GM18520 (cell line): Measurements from ENCODE around the gene PSMB4.
"Not testable (repeated sequence)": the region's sequence is repeated elsewhere in the genome, so short reads cannot be mapped to it uniquely, and the experiment has no call there.

Source experiments
- ATAC-seq: cut with Tn5 transposase; IDR thresholded peaks from one replicate; pipeline ENCODE4 v1.9.1; 2021; ENCODE audit not compliant: unreplicated experiment

The PSMB4 gene

DNA sequence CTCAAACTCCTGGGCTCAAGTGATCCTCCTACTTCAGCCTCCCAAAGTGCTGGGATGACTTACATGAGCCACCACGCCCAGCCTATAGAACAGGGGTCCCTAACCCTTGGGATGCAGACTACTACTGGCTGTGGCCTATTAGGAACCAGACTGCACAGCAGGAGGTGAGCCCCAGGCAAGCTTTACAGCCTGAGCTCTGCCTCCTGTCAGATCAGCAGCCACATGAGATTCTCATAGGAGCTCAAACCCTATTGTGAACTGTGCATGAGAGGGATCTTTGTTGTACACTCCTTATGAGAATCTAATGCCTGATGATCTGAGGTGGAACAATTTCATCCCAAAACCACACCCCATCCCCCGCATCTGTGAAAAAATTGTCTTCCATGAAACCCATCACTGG lies 13.4 kb upstream of the PSMB4 start:
- ATAC-seq: no peak

DNA sequence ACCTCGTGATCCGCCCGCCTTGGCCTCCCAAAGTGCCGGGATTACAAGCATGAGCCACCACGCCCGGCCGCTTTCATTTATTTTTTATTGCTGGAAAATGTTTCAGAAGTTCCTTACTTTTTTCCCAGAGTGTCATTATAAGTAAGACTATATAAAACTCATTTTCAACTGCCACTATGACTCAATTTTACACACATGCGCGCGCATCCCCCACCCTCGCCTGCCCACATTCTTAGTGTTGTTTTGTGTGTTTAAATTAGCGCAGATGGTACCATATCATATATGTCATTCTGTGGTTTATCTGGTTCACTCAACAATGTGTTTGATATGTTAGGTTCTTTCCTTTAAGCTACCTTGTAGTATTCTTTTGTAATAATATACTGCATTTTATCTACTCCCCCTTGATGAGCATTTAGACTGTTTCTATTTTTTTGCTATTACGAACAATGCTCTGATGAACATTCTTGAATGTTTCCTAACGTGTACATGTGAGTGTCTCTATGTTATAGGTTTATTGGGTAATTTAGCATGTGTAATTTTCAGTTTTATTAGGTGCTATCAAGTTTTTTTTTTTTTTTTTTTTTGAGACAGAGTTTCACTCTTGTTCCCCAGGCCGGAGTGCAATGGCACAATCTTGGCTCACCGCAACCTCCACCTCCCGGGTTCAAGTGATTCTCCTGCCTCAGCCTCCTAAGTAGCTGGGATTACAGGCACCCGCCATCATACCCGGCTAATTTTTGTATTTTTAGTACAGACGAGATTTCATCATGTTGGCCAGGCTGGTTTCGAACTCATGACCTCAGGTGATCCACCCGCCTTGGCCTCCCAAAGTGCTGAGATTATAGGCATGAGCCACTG lies 8.9 kb upstream of the PSMB4 start:
- ATAC-seq: not testable (repeated sequence)

DNA sequence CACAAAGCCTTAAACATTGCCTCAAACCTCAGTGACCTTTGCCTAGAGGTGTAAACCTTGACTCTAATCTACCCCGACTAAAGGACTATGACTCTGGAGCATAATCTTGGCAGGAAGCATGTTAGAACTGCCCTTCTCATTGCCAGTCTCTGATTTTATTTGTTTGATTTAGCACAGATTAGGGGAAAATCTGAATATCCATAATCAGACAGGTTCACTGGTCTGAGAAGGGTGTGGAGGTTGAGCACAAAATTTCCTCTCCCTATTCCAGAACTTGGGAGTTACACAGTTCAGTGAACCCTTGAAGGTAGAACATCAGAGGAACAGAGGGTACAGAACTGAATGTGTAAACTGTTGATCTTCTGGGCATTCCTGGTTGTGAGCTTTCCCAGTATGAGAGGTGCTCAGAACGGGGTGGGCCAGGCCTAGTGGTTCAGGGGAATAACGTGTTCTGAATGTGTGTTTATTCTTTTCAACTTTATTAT lies 8.3 kb upstream of the PSMB4 start:
- ATAC-seq: no peak

DNA sequence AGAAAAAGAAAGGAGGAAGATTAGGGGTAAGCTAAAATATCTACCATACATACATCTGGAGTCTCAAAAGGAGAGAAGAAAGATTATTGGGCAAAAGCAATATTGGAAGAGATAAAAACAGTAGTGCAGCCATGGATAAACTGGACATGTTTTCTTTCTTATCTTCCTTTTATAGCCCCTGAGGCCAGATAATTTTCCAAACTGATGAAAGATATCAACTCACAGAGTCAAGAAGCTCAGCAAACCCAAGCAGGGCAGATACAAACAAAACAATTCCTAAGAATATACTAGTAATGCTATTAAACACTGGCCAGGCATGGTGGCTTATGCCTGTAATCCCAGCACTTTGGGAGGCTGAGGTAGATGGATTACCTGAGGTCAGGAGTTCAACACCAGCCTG lies 5.8 kb upstream of the PSMB4 start:
- ATAC-seq: no peak

DNA sequence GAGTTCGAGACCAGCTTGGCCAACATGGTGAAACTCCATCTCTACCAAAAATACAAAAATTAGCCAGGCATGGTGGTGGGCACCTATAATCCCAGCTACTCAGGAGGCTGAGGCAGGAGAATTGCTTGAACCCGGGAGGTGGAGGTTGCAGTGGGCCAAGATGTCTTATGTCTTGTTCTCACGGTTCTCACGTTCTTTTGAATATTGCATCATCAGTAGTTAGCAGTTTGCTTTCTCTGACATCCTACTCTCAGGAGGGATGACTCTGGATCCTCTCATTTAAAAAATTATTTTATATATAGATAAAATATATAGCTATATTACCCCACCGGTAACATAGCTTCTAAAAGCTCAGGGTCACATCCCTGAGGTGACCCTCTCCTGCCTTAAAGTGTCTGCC lies 3.1 kb upstream of the PSMB4 start:
- ATAC-seq: not testable (repeated sequence)

DNA sequence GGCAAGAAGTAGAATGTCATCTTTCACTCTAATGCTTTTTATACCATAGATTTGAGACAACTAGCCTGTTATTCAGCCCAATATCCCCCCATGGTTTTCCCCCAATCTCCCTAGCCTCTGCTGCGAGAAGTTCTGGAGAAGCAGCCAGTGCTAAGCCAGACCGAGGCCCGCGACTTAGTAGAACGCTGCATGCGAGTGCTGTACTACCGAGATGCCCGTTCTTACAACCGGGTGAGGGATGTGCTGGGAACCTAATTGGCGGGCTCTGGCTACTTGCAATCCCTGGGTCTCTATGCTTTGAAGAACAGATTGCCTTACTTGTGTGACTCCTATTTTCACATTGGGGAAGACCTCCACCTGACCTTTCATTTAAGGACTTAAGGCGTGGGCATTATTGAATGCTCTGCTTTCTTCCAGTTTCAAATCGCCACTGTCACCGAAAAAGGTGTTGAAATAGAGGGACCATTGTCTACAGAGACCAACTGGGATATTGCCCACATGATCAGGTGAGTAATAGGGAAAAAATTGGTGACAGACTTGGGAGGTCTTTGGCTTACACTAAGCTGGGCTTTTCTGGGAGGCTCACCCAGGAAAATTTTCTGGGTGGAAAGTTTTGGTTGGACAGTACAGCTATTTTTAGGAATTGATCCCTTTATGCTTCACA lies 1.9 kb downstream of the PSMB4 start:
- ATAC-seq: no peak

DNA sequence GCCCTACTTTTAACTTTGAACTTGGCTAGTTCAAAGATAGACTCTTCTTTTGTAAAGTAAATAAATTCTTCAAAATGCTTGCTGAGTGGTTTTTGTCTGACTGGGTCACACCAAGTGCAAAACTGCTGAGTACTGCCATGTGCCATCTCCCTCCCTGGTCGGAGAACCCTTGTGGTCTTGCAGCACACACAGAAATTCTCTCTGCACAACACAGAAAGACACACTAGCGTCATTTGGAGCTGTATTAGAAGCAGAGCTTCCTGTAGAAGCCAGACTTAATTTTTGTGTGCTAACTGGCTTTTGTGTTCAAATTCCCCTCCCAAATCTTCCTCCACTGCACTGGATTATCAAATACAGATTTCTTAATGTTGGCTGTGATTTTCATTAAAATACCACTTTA lies 2.5 kb downstream of the PSMB4 start:
- no peak for ATAC-seq

DNA sequence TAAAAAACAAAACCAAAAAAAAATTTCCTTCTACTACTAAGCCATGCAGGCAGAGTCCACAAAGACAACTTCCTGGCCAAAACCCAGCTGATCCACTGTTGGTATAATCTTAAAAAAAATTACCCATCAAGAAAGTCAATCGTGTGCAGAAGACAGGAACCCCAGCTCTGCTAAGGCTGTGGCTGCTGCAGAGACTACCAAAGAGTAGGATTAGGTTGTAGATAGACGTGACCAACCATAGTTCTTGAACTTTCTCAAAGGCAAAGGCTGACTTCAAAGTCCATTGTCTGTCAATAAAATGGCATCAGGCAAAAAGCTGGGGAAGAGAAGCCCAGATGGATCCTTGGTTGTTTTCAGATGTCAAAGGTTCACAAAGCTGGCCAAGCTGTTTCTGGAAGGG lies 3.4 kb downstream of the PSMB4 start:
- ATAC-seq: no peak

DNA sequence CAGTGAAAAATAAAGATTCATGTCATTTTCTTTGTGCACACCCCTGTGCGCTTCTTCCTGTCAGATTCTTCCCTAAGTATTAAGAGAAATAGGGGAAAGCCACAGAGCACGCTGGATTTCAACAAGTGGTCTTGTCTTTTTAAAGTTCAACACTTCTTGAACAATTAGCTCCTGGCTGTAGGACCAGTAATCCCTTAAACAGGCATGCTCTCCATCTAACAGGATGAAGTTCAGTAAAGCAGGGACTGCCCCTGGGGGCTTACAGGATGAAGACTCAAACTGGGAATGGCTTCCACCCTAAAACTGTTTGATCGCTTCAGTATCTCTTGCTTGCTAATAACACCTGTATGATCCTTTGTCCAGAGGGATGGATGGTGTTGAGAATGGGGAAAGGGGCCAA lies 4.2 kb downstream of the PSMB4 start:
- ATAC-seq: no peak

DNA sequence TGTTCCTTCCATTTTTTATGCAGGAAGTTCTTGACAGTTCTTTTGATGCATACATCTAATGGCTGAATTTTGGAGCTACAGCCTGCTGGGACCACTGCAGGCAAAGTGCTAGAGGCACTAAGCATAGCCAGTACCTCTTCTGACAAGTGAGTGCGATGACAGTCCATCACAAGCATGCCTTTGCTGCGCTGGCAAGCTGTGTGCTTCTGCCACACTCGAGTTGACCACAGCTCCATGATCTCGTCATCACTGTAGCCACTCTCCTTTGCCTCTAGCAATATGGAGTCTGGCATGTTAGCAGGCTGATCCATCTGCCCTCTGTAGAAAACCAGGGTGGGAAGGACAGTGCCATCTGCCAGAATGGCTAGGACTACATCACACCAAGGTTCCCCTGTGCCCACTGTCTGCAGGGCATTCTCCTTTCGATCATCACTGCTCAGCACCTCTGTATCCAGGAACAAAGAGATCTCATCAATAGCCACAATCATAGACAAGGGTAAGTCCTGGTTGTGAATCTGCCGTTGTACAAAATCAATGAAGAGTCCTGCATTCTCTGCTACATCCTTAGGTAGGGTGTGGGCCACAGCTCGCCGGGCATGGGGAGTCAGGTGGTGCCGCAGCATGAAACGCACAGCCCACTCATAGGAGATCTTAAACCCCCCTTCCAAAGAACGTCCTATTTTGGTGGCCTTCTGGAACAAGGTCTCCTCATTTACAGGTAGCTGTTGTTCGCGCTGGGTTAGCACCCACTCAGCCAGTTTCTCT lies 6.0 kb downstream of the PSMB4 start:
- ATAC-seq: no peak

DNA sequence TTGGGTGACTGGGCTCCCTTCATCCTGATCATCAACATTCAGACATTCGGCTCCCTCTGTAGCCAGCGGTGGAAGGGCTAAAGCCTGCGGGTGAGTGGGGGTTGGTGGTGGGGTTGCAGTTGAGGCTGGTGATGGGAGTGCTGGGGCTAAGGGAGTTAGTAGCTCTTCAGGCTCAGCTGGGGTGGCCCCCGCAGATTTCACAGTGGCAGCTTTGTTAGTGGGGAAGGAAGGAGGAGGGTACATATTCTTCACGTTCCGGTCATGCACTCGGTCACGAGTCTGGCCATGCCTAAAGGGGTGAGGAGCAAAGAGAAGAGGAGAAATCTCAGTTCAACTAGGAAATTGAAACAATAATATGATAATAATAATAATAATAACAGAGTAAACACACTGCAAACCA lies 6.8 kb downstream of the PSMB4 start:
- ATAC-seq: no peak

DNA sequence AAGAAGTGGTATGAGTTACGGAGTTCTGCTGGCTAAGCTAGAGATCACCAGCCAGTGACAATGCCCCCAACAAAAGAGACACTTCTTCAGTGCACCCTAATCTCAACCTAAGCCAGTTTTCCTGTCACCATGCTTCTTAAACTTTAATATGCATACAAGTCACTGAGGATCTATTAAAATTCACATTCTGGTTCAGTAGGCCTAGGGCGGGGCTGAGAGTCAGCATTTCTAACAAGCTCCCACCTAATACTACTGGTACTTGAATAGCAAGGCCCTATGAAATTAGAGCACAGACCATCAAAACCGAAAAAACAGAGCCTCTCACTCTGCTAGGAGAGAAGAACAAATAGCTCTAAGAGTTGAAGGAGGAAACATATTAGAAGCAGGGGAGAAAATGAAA lies 7.9 kb downstream of the PSMB4 start:
- no peak for ATAC-seq

DNA sequence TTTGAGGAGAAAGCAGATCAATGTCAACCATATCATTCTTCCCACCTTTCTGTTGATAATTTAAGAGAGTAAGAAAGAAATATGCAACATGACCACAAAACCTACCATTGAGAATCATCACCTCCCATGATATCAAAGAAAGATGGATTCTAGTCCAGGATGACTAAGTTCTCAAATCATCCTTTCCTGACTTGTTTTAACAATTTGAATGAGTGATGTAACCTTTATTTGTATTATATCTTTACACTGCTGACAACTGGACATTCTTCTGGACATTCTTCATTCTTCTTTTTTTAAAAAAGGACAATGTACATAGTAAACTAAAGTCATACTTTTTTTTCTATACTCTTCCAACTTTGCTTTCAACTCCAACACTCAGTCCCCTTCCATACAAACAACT lies 9.5 kb downstream of the PSMB4 start:
- no peak for ATAC-seq

DNA sequence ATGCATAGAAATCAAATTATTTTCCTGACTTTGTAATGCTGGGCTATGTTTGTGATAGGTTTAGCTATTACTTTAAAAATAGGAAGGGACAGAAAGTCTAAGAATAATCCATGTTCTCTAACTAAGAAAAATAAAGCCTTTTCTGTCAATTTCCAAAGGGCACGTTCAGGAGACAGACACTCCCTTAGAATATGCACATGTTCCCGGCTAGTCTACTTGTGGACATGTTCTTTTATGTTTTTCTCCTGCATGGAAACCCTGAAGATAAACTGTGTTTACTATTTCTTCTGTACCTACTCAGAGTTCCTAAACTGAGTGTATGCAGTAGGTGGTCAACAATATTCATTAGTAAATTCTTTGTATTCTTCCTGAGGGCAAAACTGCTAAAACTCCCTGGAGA lies 12.5 kb downstream of the PSMB4 start:
- no peak for ATAC-seq

DNA sequence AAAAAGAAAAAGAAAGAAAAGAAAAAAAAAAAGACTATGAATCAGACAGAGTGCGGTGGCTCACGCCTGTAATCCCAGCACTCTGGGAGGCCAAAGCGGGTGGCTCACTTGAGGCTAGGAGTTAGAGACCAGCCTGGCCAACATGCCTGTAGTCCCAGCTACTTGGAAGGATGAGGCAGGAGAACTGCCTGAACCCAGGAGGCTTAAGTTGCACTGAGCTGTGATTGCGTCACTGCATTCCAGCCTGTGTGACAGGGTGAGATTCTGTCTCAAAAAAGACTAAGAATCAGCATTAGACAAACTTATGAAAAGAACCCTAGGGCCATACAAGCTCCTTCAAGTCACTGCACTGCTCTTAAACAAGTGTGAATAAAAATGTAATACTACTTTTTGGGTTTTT lies 16.9 kb downstream of the PSMB4 start:
- ATAC-seq: no peak

DNA sequence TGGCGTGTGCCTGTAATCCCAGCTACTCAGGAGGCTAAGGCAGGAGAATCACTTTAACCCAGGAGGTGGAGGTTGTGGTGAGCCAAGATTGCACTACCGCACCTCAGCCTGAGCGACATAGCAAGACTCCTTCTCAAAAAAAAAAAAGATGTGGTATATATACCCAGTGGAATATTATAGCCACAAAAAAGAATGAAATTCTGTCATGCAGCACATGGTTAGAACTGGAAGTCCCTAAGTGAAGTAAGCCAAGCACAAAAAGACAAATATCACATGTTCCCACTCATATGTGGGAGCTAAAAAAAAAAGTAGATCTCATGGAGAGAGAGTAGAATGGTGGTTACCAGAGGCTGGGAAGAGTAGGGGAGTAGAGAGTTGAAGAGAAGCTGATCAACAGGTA lies 18.7 kb downstream of the PSMB4 start:
- no peak for ATAC-seq

DNA sequence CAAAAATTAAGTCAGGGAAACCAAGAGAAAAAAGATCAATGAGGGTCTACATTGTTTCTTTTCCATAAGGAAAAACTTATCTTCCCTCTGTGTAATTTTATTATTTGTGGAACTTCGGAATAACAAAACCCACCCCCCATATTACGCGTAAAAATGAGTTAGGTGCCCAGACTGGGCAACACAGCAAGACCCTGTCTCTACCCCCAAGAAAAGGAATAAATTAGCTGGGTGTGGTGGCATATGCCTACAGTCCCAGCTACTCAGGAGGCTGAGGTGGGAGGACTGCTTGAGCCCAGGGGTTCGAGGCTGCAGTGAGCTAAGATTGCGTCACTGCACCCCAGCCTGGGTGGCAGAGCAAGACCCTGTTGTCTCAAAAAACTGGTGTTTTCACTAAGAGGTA lies 20.4 kb downstream of the PSMB4 start:
- ATAC-seq: no peak

DNA sequence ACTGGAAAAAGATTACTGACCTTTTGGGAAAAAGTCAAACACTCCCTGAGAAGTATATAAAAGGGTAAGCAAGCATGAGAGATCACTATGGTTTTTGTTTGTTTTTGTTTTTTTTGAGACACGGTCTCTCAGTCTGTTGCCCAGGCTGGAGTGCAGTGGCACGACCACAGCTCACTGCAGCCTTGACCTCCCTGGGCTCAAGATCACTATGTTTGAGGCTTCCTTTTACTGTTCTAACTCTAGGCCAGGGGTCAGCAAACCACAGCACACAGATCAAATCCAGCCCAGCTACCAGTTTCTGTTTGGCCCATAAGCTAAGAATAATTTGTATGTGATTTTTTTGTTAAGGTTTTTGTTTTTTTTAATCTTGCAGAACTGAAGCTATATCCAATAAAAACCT lies 25.7 kb downstream of the PSMB4 start:
- no peak for ATAC-seq

DNA sequence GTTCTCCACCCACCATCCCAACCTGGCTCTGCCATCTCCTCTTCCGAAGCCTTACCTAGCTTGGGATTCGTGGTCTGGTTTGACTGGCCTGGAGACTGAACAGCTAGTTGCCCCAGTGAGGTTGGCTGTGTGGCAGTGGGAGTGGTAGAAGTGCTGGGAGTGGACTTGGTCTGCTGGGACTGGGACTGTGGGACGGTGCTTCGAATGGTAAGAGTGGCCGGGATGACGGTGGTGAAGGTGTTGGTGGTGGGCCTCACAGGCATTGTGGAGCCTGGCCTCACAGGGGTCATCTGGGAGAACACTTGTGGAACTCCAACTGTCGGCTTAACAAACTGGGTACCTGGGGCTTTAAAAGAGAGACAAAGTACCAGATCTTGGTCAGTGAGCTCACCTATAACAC lies 28.7 kb downstream of the PSMB4 start:
- ATAC-seq: no peak

DNA sequence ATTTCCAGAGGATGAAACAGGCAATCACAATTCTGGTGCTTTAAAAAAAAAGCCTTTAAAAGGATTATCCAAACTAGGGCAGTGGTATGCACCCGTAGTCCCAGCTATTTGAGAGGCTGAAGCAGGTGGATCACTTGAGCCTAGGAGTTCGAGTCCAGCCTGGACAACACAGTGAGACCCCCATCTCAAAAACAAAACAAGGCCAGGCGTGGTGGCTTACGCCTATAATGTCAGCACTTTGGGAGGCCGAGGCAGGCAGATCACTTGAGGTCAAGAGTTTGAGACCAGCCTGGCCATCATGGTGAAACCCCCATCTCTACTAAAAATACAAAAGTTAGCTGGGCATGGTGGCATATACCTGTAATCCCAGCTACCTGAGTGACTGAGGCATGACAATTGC lies 34.5 kb downstream of the PSMB4 start:
- not testable (repeated sequence) for ATAC-seq

DNA sequence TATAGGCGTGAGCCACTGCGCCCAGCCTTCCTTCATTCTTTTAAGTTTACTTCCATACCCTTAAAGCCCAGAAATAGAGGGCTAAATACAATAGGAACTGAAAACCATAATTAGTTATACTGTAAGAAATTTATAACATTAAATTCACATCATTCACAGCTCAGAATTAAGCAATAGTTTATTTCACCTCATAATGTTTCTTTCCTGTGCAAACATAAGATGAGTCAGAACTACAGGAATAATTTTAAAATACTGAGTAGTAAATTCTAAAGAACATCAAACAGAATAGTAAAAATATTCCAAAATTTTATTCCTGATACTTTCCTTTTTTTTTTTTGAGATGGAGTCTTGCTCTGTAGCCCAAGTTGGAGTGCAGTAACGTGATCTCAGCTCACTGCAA lies 35.8 kb downstream of the PSMB4 start:
- ATAC-seq: no peak

DNA sequence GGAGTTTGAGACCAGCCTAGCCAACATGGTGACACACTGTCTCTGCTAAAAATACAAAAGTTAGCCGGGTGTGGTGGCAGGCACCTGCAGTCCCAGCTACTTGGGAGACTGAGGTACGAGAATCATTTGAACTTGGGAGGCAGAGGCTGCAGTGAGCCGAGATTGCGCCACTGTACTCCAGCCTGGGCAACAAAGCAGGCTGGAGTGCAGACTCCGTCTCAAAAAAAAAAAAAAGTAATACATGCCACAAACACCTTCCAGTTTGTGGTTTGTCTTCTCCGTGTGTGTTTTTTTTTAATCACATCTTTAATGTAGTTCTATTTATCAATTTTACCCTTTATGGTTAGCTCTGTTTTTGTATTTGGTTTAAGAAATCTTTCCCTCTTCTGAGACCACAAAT lies 37.6 kb downstream of the PSMB4 start:
- ATAC-seq: no peak
